M059J (cell line): ENCODE measurements around the gene SLC5A3. TPM values are rescaled to one million over a fixed set of nuclear protein-coding genes. Genes with fewer than 3 reads are reported as not detected.

ENCODE experiments used
- DNase-seq: peaks from one replicate; pipeline ENCODE4 v3.0.0-alpha.2; 2012; ENCODE audit warnings: low read depth
- total RNA-seq: library from RNA; depleted of rRNA; stranded (reverse); fragments of >200 nt; shearing (Covaris generic); gene quantifications from 2 replicates; pipeline ENCODE4 v1.2.3, GENCODE V29; 2014; rRNA removed

Gene SLC5A3
- total RNA-seq, result 21.8 and 33.2 TPM in 2 replicates

DNA sequence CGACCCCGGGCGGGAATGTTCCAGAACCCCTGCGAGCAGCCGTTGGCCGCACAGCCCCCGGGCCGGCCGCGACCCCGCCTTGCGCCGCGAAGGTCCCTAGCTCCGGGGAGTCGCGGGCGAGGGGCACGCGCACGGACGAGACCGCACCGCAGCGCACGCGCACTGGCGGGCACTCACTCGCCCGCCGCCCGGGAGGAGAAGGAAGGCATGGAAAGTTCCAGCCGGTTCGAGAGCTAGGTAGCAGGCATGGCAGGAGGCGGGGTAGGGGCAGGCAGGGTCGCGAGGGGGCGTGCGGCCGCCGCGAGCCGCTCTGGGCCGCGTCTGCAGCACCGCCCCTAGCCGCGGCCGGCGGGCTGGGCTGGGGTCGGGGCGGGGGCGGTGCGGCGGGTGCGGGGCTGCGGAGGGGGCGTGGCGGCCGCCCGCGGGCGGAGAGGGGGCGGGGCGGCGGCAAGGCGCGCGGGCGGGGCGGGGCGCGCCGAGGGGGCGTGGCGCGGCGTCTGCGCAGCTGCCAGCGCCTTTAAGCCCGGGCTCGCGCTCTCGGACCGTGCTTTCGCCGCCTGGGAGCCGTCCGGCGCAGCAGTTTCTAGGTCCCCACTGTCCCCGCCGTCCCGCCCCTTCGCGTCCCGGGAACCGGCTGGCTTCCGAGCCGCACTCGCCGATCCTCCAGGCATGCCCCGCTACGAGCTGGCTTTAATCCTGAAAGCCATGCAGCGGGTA, at the start of gene SLC5A3, which contains the start of gene MRPS6:
Gene SLC5A3, plus strand, starts transcription at position 547 of the 717 bp plus-strand sequence. CDS start 21,621 bp downstream, outside the sequence.
Gene MRPS6, plus strand, starts transcription at position 547 of the 717 bp plus-strand sequence. Its CDS starts 123 bp downstream, at position 670.
- DNase-seq, result peak; percentile 88

DNA sequence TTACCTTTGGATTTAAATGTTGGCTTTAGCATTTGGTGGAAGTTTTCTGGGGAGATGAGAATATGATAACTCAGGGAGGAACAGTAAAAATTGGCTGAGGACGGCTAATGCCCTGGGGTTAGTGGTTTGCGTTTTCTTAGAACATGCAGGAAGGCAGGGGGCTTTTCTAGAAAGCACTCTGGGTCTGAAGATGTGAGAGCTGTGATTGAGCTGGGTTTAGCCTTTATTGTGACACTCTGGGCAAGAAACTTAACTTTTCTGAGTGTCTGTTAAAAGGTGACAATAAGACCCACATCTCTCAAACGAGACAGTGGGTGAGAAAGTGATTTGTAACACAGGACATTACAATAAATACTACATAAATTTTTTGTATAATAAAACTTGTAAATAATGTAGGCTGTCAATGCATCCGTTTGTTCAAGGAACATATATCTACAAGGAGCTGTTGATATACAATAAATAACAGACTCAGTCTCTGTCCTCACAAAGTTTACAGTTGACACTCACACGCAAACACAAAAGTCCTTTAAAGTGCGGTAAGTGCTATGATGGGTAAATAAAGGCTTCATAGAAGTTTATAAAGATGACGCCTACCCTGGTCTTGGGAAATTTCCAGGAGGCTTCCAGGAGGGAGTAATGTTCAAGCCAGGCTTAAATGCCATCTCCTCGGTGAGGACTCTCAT, 49.5 kb upstream of the SLC5A3 start:
- no peak for DNase-seq

DNA sequence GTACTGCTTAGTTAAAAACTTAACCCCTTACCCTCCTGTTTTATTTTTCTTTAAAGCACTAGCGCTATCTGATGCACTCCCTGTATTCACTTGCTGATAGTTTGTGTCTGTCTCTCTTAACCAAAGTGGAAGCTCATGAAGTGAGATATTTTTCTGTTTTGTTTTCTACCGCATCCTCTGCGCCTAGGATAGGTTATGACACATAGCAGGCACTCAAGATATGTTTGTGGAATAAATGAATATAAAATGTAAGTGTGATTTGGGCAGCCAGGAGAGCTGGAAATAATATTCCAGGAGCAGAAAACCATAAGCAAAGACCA, 49.0 kb upstream of the SLC5A3 start:
- DNase-seq, result no peak

DNA sequence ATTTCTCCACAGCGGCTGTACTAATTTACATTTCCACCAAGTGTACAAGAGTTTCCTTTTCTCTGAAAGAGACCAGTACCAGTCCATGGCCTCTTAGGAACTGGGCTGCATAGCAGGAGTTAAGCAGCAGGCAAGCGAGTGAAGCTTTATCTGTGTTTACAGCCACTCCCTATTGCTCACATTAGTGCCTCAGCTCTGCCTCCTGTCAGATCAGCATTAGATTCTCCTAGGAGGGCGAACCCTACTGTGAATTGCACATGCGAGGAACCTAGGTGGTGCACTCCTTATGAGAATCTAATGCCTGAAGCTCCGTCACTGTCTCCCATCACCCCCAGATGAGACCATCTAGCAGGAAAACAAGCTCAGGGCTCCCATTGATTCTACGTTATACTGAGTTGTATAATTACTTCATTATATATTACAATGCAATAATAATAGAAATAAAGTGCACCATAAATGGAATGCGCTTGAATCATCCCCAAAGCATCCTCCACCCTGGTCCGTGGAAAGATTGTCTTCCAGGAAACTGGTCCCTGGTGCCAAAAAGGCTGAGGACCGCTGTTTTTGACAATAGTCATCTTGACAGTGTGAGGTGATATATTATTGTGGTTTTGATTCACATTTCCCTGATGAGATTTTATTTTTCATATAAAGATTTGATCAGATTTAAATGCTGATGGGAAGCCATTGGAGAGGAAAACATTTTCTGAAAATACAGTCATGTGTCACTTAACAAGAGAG, 45.5 kb upstream of the SLC5A3 start:
- DNase-seq, result peak; percentile 63

DNA sequence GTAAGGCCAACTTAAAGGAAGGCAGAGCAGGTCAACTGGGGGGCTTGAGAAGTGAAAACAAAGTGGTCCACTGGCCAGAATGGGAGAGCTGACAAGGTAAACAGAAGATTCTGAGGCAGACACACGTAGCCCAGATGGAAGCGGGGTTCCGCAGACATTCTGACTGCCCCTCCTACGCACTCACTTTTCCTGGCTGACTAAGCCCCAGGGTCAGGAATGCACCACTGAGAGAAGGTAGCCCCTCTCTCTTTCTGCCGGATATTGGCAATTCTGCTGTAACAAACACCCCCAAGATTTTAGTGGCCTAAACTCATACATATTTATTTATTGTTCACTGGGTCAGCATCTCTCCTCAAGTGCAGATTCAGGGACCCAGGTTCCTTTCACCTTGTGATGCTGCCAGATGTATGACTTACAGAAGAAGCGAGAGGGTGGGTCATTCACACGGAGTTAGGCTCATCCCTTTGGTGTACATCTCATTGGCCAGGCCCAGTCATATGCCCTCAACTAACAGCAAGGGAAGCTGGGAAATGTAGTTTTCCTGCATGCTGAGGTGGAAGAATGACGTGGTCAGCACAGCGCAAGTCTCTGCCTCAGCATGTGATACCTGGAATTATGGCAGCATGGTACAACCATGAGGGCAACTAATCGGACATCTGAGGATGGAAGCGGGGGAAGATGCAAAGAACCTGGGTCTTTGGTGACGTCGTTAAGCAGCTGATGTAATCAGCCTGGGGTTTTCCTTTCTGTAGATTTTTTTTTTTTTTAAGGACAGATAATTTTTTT, 43.4 kb upstream of the SLC5A3 start:
- DNase-seq, result peak; percentile 60

DNA sequence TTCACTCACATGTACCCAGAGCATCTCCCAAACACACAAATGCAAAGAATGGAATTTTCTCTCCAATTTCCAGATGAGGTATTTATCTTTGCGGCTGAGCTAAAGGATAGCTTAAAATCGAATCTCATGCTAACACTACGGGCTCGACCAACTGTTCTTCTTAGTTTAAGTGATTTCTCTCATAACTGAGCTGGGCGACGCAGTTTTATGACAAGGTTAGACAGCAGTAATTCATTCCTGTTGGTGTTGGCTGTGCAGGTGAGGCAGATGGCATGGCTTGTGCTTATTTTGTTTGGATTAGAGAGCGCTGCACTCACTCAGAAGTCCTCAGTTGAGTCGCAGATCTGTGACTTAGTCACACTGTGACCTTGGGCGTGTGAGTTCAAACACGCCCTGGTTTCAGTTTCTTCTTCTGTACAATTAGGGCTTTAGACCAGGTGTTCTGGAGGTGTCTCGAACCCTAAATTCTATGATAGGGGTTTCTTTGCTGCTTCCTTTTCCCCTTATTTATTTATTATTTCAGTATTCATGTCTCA, 41.5 kb upstream of the SLC5A3 start:
- DNase-seq, result no peak

DNA sequence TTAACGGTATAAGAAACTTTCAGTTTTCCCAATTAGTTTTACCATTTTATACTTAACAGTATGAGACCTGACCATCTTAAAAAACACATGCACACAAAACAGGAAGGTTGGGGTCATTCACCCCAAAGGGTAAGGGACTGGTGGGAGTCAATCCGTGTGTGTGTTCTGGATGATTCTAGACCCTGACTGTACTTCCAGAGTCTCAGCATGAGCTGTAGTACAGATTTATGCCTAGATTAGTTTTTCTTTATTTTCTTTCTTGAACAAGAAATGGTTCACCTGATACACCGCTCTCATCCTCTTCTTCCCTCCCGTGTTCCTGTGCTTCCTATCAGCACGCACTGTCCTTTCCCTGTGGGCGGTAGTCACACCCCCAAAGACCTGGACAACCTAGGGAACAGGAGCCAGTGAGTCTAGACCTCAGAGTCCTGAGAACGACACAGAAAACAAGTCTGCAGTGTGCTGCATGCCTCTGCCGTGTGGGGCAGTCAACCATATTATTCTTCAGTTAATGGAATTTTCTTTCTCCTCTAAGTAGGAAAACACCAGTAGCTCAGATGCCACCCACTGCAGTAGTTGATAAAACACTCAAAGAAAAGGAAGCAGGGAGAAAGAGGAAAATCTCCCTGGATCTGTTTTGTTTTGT, 38.9 kb upstream of the SLC5A3 start:
- no peak for DNase-seq

DNA sequence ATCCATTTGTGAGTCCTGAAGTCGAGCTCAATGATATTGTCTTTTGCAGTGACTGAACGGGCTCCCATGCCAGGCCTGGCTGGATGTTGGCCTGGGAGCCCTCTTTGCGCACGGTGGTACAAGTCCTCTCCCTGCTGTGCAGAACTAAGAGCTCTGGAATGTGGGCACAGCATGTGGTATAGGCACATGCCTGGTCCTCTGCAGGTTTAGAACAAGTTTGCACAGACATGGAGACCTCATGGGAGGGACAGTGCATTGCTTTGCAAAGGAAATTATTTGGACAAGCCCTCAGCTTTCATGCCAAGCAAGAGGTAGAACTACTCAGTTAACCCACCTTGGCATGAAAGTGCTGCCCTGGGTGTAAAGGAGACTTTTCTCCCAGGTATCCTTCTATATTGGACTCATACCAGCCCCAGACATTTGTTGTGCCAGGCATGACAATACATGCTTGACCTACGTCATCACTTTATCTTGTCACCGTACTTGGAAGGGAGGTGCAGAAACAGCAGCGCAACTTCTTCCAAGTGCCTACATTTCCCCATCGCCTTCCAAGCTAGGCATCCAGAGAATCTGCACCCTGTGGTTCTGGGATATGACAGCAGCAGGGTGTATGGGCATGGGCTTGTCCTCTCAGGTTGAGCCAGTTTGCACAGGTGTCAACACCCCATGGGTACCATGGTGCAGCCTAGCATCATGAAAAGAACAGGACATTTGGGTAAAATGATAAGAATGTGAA, 37.6 kb upstream of the SLC5A3 start:
- DNase-seq, result no peak

DNA sequence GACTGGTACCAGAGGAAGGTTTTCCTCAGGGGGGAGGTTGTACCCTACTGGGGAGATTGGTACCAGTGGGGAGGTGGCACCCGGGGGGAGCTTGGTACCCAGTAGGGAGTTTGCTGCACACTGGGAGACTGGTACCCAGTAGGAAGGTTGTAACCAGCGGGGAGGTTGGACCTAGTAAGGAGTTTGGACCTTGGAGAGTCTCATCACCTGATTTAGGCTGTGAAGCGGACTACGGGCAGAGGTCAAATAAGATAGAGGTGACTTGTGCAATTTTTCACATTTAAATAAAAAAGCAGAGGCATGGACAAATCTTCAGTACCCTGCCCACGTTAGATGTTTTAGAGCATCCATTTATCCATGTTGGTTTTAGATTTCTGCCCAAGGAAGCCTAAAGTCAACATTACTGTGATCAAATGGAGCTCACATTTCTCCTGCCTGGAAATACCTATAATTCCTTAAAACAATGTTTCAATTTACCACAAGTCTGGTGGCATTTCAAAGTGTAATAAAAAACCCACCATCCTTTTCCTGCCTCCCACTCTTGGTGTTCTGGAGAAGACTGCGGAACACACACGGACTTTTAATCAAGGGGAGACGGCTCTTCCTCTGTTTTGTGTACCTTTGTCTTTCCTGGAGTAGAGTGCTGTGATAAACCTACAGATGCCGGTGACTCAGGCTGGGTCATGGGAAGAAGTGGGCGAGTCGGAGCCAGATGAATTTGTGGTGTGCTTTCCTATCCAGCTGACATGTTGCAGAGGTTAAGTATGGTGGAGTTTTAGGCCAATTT, 36.2 kb upstream of the SLC5A3 start:
- peak; percentile 68 for DNase-seq

DNA sequence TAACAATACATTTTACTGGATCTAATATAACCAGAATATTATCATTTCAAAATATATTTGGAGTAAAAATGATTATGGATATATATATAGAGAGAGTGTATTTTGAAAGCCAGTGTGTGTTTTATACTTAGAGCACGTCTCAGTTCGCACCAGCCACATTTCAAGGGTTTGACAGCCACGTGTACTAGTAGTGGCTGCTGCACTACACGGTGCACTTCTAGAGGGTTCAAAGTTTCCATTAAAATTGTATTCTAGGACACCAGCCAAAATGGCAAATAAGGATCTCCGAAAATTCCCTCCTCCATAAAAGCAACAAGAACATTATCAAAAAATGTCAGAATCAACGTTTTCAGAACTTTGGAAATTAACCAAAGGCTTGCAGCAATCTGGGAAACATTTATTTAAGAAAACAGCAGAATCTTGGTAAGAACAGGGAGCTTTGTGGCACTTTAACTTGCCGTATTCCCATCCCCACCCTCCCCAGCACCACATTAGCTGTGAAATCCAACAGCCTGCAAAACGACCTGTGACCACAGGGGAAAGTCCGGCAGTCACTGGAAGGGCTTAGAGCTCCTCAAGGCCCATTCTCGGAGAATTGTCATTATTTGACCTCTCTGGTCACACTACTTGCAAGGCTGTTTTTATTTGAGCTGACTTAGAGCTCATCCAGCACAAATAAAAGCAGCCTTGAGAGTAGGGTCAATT, 33.5 kb upstream of the SLC5A3 start:
- no peak for DNase-seq

DNA sequence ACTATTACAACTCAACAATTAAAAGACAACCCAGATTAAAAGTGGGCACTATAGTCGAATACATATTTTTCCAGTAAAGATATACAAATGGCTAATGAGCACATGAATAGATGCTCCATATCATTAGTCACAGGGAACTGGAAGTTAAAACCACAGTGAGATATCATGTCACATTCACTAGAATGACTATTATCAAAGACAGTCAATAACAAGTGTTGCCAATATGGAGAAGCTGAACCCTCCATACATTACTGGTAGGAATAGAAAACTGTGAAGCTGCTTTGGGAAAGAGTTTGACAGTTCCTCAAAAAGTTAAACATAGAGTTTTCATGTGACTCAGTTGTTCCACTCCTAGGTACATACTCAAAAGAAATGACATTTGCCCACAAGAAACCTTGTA, 30.6 kb upstream of the SLC5A3 start:
- no peak for DNase-seq

DNA sequence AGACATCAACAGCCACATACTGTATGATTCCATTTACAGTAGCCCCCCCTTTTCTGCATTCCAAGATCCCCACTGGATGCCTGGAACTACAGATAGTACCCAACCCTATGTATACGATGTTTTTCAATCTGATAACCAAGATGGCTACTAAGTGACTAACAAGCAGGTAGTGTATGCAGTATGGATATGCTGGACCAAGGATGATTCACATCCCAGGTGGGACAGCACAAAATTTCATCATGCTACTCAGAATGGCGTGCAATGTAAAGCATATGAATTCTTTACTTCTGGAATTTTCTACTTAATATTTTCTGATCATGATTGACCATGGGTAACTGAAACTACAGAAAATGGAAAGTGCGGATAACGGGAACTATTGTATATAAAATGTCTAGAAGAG, 30.0 kb upstream of the SLC5A3 start:
- no peak for DNase-seq

DNA sequence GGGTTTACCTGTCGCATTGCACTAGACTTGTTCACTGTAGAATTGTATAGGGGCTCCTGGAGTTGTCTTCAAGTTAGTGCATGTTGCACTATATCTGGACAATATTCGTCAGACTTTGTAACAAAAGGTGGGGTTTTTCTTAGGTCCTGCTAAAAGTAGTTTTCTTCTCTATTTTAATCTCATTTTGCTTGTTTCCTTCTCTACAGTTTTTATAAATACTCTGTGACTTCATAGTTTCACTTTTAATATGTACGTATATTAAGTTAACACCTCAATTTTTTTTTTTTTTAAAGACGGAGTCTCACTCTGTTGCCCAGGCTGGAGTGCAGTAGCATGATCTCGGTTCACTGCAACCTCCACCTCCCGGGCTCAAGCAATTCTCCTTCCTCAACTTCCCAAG, 26.5 kb upstream of the SLC5A3 start:
- no peak for DNase-seq

DNA sequence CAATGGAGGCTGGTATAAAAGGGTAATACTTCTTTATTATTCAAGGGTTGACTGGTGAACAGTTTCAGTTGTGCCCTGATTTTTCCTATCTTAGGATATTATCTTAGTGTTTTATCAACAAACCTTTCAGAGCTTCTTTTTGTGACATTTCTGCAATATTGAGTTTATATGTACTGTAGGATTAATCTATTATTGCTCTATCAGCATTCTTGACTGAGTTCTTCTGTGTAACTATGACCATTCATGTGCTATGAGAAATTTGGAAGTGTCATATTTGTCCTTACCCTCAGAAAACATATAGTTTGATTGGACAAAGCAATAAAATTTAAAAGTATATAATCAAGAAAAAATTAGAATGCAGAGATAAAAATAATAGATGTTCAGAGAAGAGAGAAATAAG, 25.5 kb upstream of the SLC5A3 start:
- DNase-seq, result no peak

DNA sequence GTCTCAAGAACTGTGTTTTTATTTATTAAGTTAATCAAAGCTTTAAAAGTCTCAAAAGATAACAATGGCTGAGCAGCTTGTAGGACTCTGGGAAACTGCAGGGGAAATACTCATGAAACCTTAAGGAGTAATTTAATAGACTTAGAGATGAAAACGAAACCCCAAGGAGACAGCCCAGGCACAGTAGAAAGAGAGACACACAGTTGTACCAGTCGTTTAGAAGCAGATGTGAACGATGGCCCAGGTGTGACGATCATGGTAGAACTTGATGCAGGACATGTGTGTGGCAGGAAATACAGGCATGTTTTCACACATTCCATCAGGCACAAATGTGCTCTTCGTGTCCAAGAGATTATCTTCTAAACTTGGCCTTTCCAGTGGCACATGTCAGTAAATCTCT, 21.2 kb upstream of the SLC5A3 start:
- no peak for DNase-seq

DNA sequence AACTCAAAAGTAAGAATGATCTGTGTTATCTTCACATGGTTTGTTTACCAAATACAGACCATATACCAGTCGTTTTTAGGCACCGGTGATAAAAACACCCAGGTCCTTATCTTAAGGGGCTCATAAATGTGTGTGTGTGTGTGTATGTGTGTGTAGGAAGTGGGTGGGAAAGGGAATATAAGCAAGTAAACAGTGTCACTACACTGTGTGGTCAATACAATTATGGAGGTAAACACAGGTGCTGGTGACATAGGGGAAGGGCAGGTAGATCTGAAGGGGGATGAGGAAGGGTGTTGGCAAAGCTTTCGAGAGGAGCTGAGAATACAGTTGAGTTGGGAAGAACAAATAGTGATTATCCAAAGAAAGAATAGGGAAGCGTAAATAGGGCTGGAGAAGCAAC, 19.1 kb upstream of the SLC5A3 start:
- no peak for DNase-seq

DNA sequence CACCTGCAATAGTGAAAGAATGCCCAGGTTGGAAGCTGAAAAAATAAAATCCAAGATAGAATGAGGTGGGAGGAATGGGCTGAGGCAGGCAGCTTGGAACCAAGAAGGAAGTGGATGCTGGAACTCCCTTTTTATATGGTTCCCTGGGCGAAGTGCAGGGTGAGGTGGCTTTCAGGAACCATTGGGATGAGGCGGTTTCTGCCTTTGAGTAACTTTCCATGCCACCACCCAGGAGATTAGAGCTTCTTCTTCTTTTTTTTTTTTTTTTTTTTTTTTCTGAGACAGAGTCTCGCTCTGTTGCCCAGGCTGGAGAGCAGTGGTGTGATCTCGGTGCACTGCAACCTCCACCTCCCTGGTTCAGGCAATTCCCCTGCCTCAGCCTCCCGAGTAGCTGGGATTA, 17.8 kb upstream of the SLC5A3 start:
- DNase-seq, result no peak

DNA sequence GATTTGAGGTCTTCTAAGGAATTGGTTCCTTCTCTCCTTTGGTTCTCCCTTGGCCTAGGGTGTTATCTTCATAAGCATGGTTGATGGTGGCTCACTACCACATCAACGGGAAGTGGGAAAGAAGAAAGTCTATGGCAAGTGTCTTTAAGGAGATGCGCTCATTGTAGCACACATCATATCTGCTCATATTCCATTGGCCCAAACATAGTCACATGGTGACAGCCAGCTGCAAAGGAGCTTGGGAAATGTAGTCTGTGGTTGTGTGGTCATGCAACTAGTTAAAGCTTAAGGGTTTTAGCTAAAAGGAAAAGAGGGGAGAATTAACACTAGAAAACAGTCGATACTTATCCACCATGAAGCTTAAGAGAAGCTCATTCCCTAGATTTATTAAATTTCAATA, 11.4 kb upstream of the SLC5A3 start:
- DNase-seq, result no peak

DNA sequence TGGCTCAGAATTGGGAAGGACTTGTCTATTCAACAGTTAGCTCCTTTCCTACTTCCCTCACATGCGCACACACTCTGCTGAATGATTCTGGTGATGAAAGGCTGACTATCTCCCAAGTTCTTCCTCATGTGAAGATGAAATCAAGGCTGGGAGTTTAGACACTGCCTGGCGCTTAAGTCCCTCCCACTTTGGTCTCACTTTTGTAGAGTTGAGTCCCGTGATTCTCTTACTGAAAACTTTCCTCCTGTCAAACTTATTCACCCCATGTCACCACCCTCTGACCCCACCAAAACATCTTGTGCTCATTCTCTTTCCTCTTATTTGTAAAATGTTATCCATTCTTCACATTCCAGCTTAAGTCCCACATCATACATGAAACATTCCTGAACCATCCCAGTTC, 8.4 kb upstream of the SLC5A3 start:
- no peak for DNase-seq
